Gastroesophageal sphincter (tissue), 4 donors: Measurements from ENCODE around the gene CAPG. TPM values are rescaled to one million over a fixed set of nuclear protein-coding genes. Genes with fewer than 3 reads are reported as not detected.
A peak's percentile ranks its signal among the peaks of the same experiment; 100 is the strongest.

Experiments
- ATAC-seq: fragments of 150-250 bp; one replicate; pipeline ENCODE4 v1.9.1; 2016; ENCODE audit warnings: mild to moderate bottlenecking, moderate library complexity
- H3K27ac ChIP-seq, 4 donors: fragments of 200-600 bp; sonication (generic) in 3 of 4; 1 replicate in 3 of 4; 2 replicates in 1 of 4; pipeline ENCODE4 v1.5.1; 2016 to 2019
- H3K27me3 ChIP-seq: fragments of 200-600 bp; sonication (generic); one replicate; pipeline ENCODE4 v1.5.1; 2019
- H3K36me3 ChIP-seq, 2 donors: fragments of 200-600 bp; sonication (generic); one replicate each; pipeline ENCODE4 v1.5.1; 2019; ENCODE audit warnings: control low read depth in 1 of 2
- H3K4me1 ChIP-seq, 3 donors: fragments of 200-600 bp; sonication (generic); 1 replicate in 2 of 3; 2 replicates in 1 of 3; pipeline ENCODE4 v1.5.1; 2016 to 2019; ENCODE audit warnings: control low read depth in 2 of 3
- H3K4me3 ChIP-seq, 2 donors: fragments of 200-600 bp; sonication (generic); one replicate each; pipeline ENCODE4 v1.5.1; 2019; ENCODE audit warnings: mild to moderate bottlenecking in 1 of 2, moderate library complexity in 1 of 2
- H3K9me3 ChIP-seq, 3 donors: fragments of 200-600 bp; sonication (generic); one replicate each; pipeline ENCODE4 v1.5.1; 2017 to 2019; ENCODE audit warnings: control low read depth in 2 of 3
- EP300 ChIP-seq: sonication (generic); formaldehyde crosslinking; IDR thresholded peaks from one replicate; pipeline ENCODE4 v1.6.1; 2017; ENCODE audit warnings: antibody characterized with exemption, mild to moderate bottlenecking
- POLR2A ChIP-seq, 2 donors: fragments of 450-650 bp; IDR thresholded peaks; one replicate each; pipeline ENCODE4 v1.6.1; 2017; ENCODE audit warnings: antibody characterized with exemption in 2 of 2, mild to moderate bottlenecking in 2 of 2, moderate library complexity in 1 of 2
- POLR2AphosphoS5 ChIP-seq: sonication (generic); formaldehyde crosslinking; IDR thresholded peaks from one replicate; pipeline ENCODE4 v1.6.1; 2017; ENCODE audit warnings: antibody characterized with exemption
- WGBS, 2 donors: methylation state at CpG; one replicate each; pipeline ENCODE4 v1.1.5; 2018; ENCODE audit warnings: low coverage in 1 of 2; 5-methylcytosine and 5-hydroxymethylcytosine counted together
- total RNA-seq, 4 donors: library from RNA; depleted of rRNA; stranded (reverse); fragments of >200 nt; gene quantifications; one replicate each; pipeline ENCODE4 v1.1.0, GENCODE V29; 2016
- TF ChIP-seq, protein P1 (sequence below), 4 experiments: fragments of 200-600 bp in 2 of 4; fragments of 450-650 bp in 2 of 4; sonication (generic) in 1 of 4; IDR thresholded peaks; one replicate each; pipeline ENCODE4 v1.5.1; 2017 to 2019; ENCODE audit warnings: antibody characterized with exemption in 4 of 4, mild to moderate bottlenecking in 2 of 4, moderate library complexity in 2 of 4

CAPG gene
- total RNA-seq, 4 donors from 2014 or later: 42.2 to 69.2 (median 60.2) TPM

DNA sequence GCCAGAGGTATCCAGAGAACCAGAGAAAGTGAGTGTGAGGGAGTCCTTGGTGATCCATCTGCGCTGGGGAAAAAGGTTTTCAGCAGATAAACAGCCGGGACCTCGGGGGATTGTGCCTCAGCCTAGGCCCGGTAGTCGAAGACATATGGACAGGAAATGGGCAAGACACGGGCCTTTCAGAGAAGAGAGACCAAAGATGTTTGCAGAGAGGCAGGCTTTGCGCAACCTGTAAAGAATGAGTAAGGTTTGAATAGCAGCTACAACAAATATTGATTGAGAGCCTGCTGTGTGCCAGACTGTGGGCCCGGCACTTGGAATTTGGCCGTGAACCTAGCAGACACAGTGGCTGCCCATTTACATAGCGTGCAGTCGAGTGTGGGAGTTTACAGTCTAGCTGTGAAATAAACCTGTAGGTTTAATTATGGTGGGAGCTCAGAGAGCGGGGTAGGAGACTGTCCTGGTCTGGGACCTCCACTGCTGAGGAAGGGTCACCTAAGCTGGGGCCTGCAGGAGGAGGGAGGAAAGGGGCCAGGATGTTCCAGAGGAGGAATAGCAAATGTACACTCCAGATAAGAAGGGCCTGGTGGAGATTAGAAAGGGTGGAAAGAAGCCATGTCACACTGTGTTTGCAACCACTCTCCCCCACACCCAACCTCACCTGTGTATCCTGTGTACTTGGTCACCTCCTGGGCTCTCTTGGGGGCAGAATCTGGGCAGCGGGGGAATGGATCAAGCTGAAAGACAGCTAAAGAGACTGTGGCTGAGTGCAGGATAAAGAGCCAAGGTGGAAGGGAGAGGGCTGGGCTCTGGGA is 11.3 kb upstream of the CAPG start:
- 65 to 72% methylated on average over 7 to 13 of the region's 13 CpGs for WGBS, 2 donors
- Histone ChIP-seq H3K27me3 (no peaks in the 10 kb centered on the region), H3K4me1 (peaks cover 0 to 37% (median 15%) of the 10 kb centered on the region in 3 donors), H3K9me3 (no peaks in the 10 kb centered on the region), H3K27ac (peak overlapping the region in 3 of 4 donors; percentile 90 to 97 (median 92)), H3K4me3 (no peak overlapping the region), H3K36me3 (no peaks in the 10 kb centered on the region)
- no peak for ATAC-seq
- no peak for TF ChIP-seq EP300
- TF ChIP-seq POLR2A (IDR thresholded peaks at IDR 0.05): no peak
- TF ChIP-seq, protein P1, sequence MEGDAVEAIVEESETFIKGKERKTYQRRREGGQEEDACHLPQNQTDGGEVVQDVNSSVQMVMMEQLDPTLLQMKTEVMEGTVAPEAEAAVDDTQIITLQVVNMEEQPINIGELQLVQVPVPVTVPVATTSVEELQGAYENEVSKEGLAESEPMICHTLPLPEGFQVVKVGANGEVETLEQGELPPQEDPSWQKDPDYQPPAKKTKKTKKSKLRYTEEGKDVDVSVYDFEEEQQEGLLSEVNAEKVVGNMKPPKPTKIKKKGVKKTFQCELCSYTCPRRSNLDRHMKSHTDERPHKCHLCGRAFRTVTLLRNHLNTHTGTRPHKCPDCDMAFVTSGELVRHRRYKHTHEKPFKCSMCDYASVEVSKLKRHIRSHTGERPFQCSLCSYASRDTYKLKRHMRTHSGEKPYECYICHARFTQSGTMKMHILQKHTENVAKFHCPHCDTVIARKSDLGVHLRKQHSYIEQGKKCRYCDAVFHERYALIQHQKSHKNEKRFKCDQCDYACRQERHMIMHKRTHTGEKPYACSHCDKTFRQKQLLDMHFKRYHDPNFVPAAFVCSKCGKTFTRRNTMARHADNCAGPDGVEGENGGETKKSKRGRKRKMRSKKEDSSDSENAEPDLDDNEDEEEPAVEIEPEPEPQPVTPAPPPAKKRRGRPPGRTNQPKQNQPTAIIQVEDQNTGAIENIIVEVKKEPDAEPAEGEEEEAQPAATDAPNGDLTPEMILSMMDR (IDR thresholded peaks at IDR 0.05): no peak
- no peak for TF ChIP-seq POLR2AphosphoS5

DNA sequence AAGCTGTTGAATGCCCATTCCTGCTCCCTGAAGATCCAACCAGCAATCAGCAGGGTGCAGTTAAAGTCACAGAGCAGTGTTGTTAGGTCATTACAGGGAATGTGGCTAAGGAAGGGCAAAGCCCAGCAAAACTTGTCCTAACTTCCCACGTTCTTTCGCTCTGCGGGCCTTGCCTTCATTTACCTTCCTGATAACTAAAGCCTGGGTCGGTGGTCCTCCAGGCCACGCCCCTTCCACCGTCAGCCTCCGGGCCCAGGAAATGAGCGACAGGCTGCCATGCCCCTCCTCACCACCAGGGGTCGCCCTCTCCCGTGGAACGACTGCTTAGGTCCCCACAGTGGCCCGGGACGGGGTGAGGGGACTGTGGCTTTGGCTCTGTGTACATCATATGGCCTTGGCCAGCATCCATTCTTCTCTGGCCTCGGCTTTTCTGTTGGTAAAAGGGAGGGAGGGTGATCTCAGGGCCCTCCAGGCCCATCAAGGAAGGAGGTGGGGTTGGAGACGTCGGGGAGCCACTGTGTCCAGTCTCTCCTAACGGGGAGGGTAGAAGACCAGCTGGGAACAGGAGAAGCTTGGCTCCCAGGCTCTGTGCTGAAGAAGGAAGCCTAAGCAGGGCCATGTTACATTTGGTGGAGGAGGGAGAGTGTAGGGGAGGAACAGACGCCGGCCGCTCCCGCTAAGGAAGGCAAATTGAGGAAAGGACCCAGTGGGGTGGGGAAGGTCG is 10.5 kb upstream of the CAPG start:
- Histone ChIP-seq H3K36me3 (no peaks in the 10 kb centered on the region), H3K27ac (peak overlapping the region in 3 of 4 donors; percentile 90 to 97 (median 92)), H3K4me1 (peaks cover 0 to 37% (median 15%) of the 10 kb centered on the region in 3 donors), H3K9me3 (no peaks in the 10 kb centered on the region), H3K27me3 (no peaks in the 10 kb centered on the region), H3K4me3 (peak overlapping the region in 1 of 2 donors; percentile 26)
- peak; percentile 64 for ATAC-seq
- TF ChIP-seq, protein P1 (IDR thresholded peaks at IDR 0.05): peak in 3 of 4 experiments; percentile 100
- TF ChIP-seq EP300 (no peak), POLR2A (IDR thresholded peaks at IDR 0.05) (no peak), POLR2AphosphoS5 (peak; percentile 64)
- WGBS, 2 donors: 20 to 49% methylated on average over 4 to 6 of the region's 22 CpGs

DNA sequence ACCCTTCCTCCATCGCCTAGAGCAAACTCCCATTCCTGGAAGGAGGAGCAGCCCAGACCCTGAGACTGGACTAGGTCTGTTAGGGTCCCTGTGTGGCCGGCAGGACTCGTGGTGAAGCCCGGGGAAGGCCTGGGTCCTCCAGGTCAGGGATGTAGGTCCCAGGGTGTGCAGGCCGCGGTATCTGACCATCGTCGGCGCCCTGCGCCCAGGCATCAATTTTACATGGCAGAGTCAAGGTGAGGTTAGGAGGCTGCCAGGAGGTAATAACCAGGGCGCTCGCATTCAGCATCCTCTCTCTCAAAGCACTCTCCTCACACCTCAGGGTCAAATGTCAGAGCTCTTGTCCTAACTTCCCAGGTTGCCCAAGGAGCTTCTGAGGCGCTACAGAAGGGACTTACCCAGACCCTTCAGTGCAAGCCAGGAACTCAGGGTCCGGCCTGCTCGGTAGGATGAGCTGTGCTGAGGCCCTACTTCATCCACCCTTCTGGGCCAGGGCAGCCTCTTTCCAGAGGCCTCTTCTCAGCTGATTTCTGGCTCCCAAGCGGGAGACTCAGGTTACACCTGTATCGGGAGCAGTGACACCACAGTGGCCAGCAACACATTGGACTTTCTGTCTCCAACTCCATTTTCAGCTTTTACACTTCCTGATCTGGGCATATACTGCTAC is 9.0 kb upstream of the CAPG start:
- TF ChIP-seq POLR2AphosphoS5: no peak
- TF ChIP-seq POLR2A (IDR thresholded peaks at IDR 0.05): no peak
- WGBS, 2 donors: 94% methylated on average over 3 of the region's 17 CpGs; no CpG with 5 or more reads in 1 of the 2 donors
- Histone ChIP-seq H3K4me1 (peaks cover 0 to 40% (median 16%) of the 10 kb centered on the region in 3 donors), H3K27me3 (no peaks in the 10 kb centered on the region), H3K4me3 (peak overlapping the region; percentile 44 to 62), H3K36me3 (no peaks in the 10 kb centered on the region), H3K27ac (peak overlapping the region; percentile 54 to 97 (median 91)), H3K9me3 (no peaks in the 10 kb centered on the region)
- ATAC-seq: no peak

- peak; percentile 87 for ATAC-seq
- peak within 1 kb of the TSS; percentile 44 to 62 for H3K4me3 ChIP-seq
- TF ChIP-seq POLR2AphosphoS5 (peak; percentile 55), EP300 (no peak), POLR2A (IDR thresholded peaks at IDR 0.05) (peak; percentile 27 to 49)
- TF ChIP-seq, protein P1 (IDR thresholded peaks at IDR 0.05): no peak
- H3K27me3 ChIP-seq: no peaks in the 10 kb centered on the region
- WGBS, 2 donors: 0% methylated on average over 2 to 5 of the region's 57 CpGs
- no peaks in the 10 kb centered on the region for H3K9me3 ChIP-seq
- H3K36me3 ChIP-seq: no peaks in the 10 kb centered on the region
- H3K4me1 ChIP-seq: peaks cover 0 to 47% (median 20%) of the 10 kb centered on the region in 3 donors
- H3K27ac ChIP-seq: peak within 1 kb of the TSS; percentile 54 to 97 (median 91)
These were observed 8.2 kb upstream of the CAPG start, which contains the start of gene SH2D6 for GRCh38 chr2:85418132-85419008. SH2D6 (plus strand) TSS chr2:85418714; CDS start chr2:85429466, 10,752 bp downstream.
